T-helper 2 cell treated with Interferon-gamma antibody and Interleukin-4, amounts not matched to agents 100 ng/mL and 5 ng/mL, for 36 hours (primary cell): Measurements from ENCODE around the gene EFCAB6. TPM values are rescaled to one million over a fixed set of nuclear protein-coding genes. Genes with fewer than 3 reads are reported as not detected.

ENCODE experiments used
- intact Hi-C: fragments of 100-400 bp; cut with micrococcal nuclease; formaldehyde crosslinking; loops from one replicate; pipeline ENCODE4 v1.15.1; 2023
- total RNA-seq: library from RNA; stranded (reverse); gene quantifications from 2 replicates; pipeline ENCODE4 v1.2.3, GENCODE V29; 2022

EFCAB6 gene
- total RNA-seq, 1 donor from 2014 or later = 0.20 TPM

GRCh38 chr22:43817402-43817801, 5.3 kb upstream of the EFCAB6 start:
- intact Hi-C loops = no loop called here

- intact Hi-C loops = loop anchor here (5.0 kb wide), 1 partner anchor 138 kb away; no protein-coding TSS in a partner anchor
Measured at GRCh38 chr22:43814264-43814663, 2.2 kb upstream of the EFCAB6 start.

GRCh38 chr22:43812890-43813289, 785 bp upstream of the EFCAB6 start:
- intact Hi-C loops = loop anchor here (5.0 kb wide), 1 partner anchor 139 kb away; no protein-coding TSS in a partner anchor

GRCh38 chr22:43811777-43812148, 342 bp downstream of the EFCAB6 start:
- intact Hi-C loops = loop anchor here (5.0 kb wide), 1 partner anchor 141 kb away; no protein-coding TSS in a partner anchor

GRCh38 chr22:43802897-43803495, 9.1 kb downstream of the EFCAB6 start:
- intact Hi-C loops = no loop called here

GRCh38 chr22:43800970-43801369, 11.1 kb downstream of the EFCAB6 start:
- intact Hi-C loops = no loop called here

GRCh38 chr22:43798492-43798891, 13.6 kb downstream of the EFCAB6 start:
- intact Hi-C loops = no loop called here

GRCh38 chr22:43796567-43796966, 15.5 kb downstream of the EFCAB6 start:
- intact Hi-C loops = no loop called here

GRCh38 chr22:43795320-43795719, 16.8 kb downstream of the EFCAB6 start:
- intact Hi-C loops = no loop called here

GRCh38 chr22:43792905-43793304, 19.2 kb downstream of the EFCAB6 start:
- intact Hi-C loops = no loop called here

GRCh38 chr22:43789452-43789851, 22.7 kb downstream of the EFCAB6 start:
- intact Hi-C loops = no loop called here

- intact Hi-C loops = no loop called here
Measured at GRCh38 chr22:43783777-43784176, 28.3 kb downstream of the EFCAB6 start.

- intact Hi-C loops = no loop called here
Measured at GRCh38 chr22:43782448-43782847, 29.7 kb downstream of the EFCAB6 start.

GRCh38 chr22:43777286-43777685, 34.8 kb downstream of the EFCAB6 start:
- intact Hi-C loops = no loop called here

- intact Hi-C loops = no loop called here
Measured at GRCh38 chr22:43776081-43776670, 35.9 kb downstream of the EFCAB6 start.

GRCh38 chr22:43774318-43774915, 37.7 kb downstream of the EFCAB6 start:
- intact Hi-C loops = no loop called here

GRCh38 chr22:43772831-43773230, 39.3 kb downstream of the EFCAB6 start:
- intact Hi-C loops = no loop called here

GRCh38 chr22:43755452-43755851, 56.7 kb downstream of the EFCAB6 start:
- intact Hi-C loops = no loop called here

- intact Hi-C loops = no loop called here
Measured at GRCh38 chr22:43755011-43755410, 57.1 kb downstream of the EFCAB6 start.

GRCh38 chr22:43754176-43754575, 57.9 kb downstream of the EFCAB6 start:
- intact Hi-C loops = no loop called here

GRCh38 chr22:43753688-43754087, 58.4 kb downstream of the EFCAB6 start:
- intact Hi-C loops = no loop called here

GRCh38 chr22:43750751-43751150, 61.4 kb downstream of the EFCAB6 start:
- intact Hi-C loops = no loop called here

- intact Hi-C loops = no loop called here
Measured at GRCh38 chr22:43749473-43749872, 62.6 kb downstream of the EFCAB6 start.
